Astrocyte (in vitro differentiated cells and primary cell): ENCODE results near the gene ULK3.

Source experiments
- CTCF ChIP-seq: IDR thresholded peaks from 2 replicates; pipeline ENCODE4 v1.5.1; 2011; ENCODE audit warnings: low read depth, mild to moderate bottlenecking, inconsistent platforms, low read length, moderate library complexity; ENCODE audit not compliant: insufficient read depth
- EZH2 ChIP-seq: IDR thresholded peaks from 2 replicates; pipeline ENCODE4 v1.6.1; 2012; ENCODE audit warnings: mild to moderate bottlenecking, low read length, inconsistent platforms; ENCODE audit not compliant: insufficient read depth

- TF ChIP-seq CTCF (no peak), EZH2 (no peak)
These were observed 481 bp upstream of the ULK3 start for GRCh38 chr15:74843445-74843828.
